MM.1S (cell line): Measurements from ENCODE around the gene KCNIP4.

Experiments used
- DNase-seq: peaks from one replicate; pipeline ENCODE4 v3.0.0-alpha.2; 2015
- H2AFZ ChIP-seq: fragments of 300-600 bp; sonication (generic); 2 replicates; pipeline ENCODE4 v1.6.0; 2016; ENCODE audit warnings: antibody characterized with exemption, low read length
- H3F3A ChIP-seq: fragments of 300-600 bp; sonication (generic); 2 replicates; pipeline ENCODE4 v1.6.1; 2016; ENCODE audit warnings: mild to moderate bottlenecking, antibody characterized with exemption, low read length, moderate library complexity, mixed read lengths; ENCODE audit not compliant: insufficient read depth
- H3K27ac ChIP-seq: fragments of 300-600 bp; sonication (generic); 2 replicates; pipeline ENCODE4 v1.5.1; 2016; ENCODE audit warnings: mild to moderate bottlenecking, low read length
- H3K27me3 ChIP-seq: fragments of 300-600 bp; sonication (generic); replicated peaks from 2 replicates; pipeline ENCODE4 v1.6.0; 2016; ENCODE audit warnings: low read length; ENCODE audit not compliant: insufficient read depth
- H3K36me3 ChIP-seq: fragments of 300-600 bp; sonication (generic); replicated peaks from 2 replicates; pipeline ENCODE4 v1.6.1; 2016; ENCODE audit warnings: mild to moderate bottlenecking, low read length, mixed read lengths; ENCODE audit not compliant: insufficient read depth
- H3K4me1 ChIP-seq: fragments of 300-600 bp; sonication (generic); 2 replicates; pipeline ENCODE4 v1.6.1; 2016; ENCODE audit warnings: low read length, mixed read lengths
- H3K4me2 ChIP-seq: fragments of 300-600 bp; sonication (generic); 2 replicates; pipeline ENCODE4 v1.6.0; 2016; ENCODE audit warnings: low read depth, low read length
- H3K4me3 ChIP-seq: fragments of 300-600 bp; sonication (generic); 2 replicates; pipeline ENCODE4 v1.5.1; 2016; ENCODE audit warnings: low read length, mixed read lengths
- H3K79me2 ChIP-seq: fragments of 300-600 bp; sonication (generic); 2 replicates; pipeline ENCODE4 v1.6.1; 2016; ENCODE audit warnings: mixed run types, low read length, mixed read lengths
- H3K9ac ChIP-seq: fragments of 300-600 bp; sonication (generic); 2 replicates; pipeline ENCODE4 v1.6.1; 2016; ENCODE audit warnings: low read length, mixed read lengths
- H3K9me2 ChIP-seq: fragments of 300-600 bp; sonication (generic); replicated peaks from 2 replicates; pipeline ENCODE4 v1.6.1; 2016; ENCODE audit warnings: mild to moderate bottlenecking, low read length, mixed read lengths; ENCODE audit not compliant: insufficient read depth
- H3K9me3 ChIP-seq: fragments of 300-600 bp; sonication (generic); replicated peaks from 2 replicates; pipeline ENCODE4 v1.6.1; 2016; ENCODE audit warnings: mild to moderate bottlenecking, low read length, mixed read lengths; ENCODE audit not compliant: insufficient read depth
- H4K20me1 ChIP-seq: fragments of 300-600 bp; sonication (generic); 2 replicates; pipeline ENCODE4 v1.6.1; 2016; ENCODE audit warnings: mild to moderate bottlenecking, low read length, moderate library complexity, mixed read lengths; ENCODE audit not compliant: insufficient read depth
- CTCF ChIP-seq: fragments of 300-600 bp; sonication (generic); IDR thresholded peaks from 2 replicates; pipeline ENCODE4 v1.5.1; 2016; ENCODE audit warnings: antibody characterized with exemption, low read length, mixed read lengths
- EZH2 ChIP-seq: fragments of 300-600 bp; sonication (generic); optimal IDR thresholded peaks from 2 replicates; pipeline ENCODE3; 2017; ENCODE audit warnings: low read depth, mild to moderate bottlenecking, antibody characterized with exemption, low read length, mixed read lengths
- EZH2phosphoT487 ChIP-seq: fragments of 300-600 bp; sonication (generic); IDR thresholded peaks from 2 replicates; pipeline ENCODE4 v1.6.1; 2018; ENCODE audit warnings: antibody characterized with exemption, low read length

The KCNIP4 gene

GRCh38 chr4:21979196-21979595, 30.6 kb upstream of the KCNIP4 start:
- TF ChIP-seq EZH2phosphoT487: no peak
- TF ChIP-seq CTCF: no peak
- no peak for TF ChIP-seq EZH2
- no peaks in the 10 kb centered on the region for H3K4me1 ChIP-seq
- no peaks in the 10 kb centered on the region for H3K27me3 ChIP-seq
- H2AFZ ChIP-seq: no peak overlapping the region
- H3K36me3 ChIP-seq: no peaks in the 10 kb centered on the region
- H4K20me1 ChIP-seq: no peaks in the 10 kb centered on the region
- DNase-seq: no peak
- no peak overlapping the region for H3K4me2 ChIP-seq
- H3K9ac ChIP-seq: no peak overlapping the region
- no peaks in the 10 kb centered on the region for H3K79me2 ChIP-seq
- no peaks in the 10 kb centered on the region for H3F3A ChIP-seq
- H3K4me3 ChIP-seq: no peak overlapping the region
- no peaks in the 10 kb centered on the region for H3K9me3 ChIP-seq
- no peak overlapping the region for H3K27ac ChIP-seq
- no peaks in the 10 kb centered on the region for H3K9me2 ChIP-seq

- no peak overlapping the region for H2AFZ ChIP-seq
- no peaks in the 10 kb centered on the region for H3K27me3 ChIP-seq
- no peak overlapping the region for H3K9ac ChIP-seq
- H4K20me1 ChIP-seq: no peaks in the 10 kb centered on the region
- TF ChIP-seq CTCF (no peak), EZH2phosphoT487 (no peak)
- no peak overlapping the region for H3K4me2 ChIP-seq
- no peaks in the 10 kb centered on the region for H3K9me2 ChIP-seq
- DNase-seq: no peak
- no peak overlapping the region for H3K4me3 ChIP-seq
- H3F3A ChIP-seq: no peaks in the 10 kb centered on the region
- no peaks in the 10 kb centered on the region for H3K79me2 ChIP-seq
- no peak overlapping the region for H3K27ac ChIP-seq
- H3K9me3 ChIP-seq: no peaks in the 10 kb centered on the region
- H3K36me3 ChIP-seq: no peaks in the 10 kb centered on the region
- no peaks in the 10 kb centered on the region for H3K4me1 ChIP-seq
These were observed 27.6 kb upstream of the KCNIP4 start for GRCh38 chr4:21976166-21976565.

- no peaks in the 10 kb centered on the region for H3K79me2 ChIP-seq
- H3K9me3 ChIP-seq: no peaks in the 10 kb centered on the region
- H3K27ac ChIP-seq: no peak overlapping the region
- H3K9ac ChIP-seq: no peak overlapping the region
- no peaks in the 10 kb centered on the region for H3K27me3 ChIP-seq
- no peak for DNase-seq
- no peaks in the 10 kb centered on the region for H3F3A ChIP-seq
- H3K4me3 ChIP-seq: no peak overlapping the region
- H2AFZ ChIP-seq: no peak overlapping the region
- no peaks in the 10 kb centered on the region for H3K9me2 ChIP-seq
- no peaks in the 10 kb centered on the region for H3K36me3 ChIP-seq
- no peak overlapping the region for H3K4me2 ChIP-seq
- H3K4me1 ChIP-seq: no peaks in the 10 kb centered on the region
- TF ChIP-seq EZH2phosphoT487 (no peak), EZH2 (no peak), CTCF (no peak)
- no peaks in the 10 kb centered on the region for H4K20me1 ChIP-seq
These were observed 25.3 kb upstream of the KCNIP4 start for GRCh38 chr4:21973850-21974249.
